ENCODE results near the gene ZNF710. TPM values are rescaled to one million over a fixed set of nuclear protein-coding genes. Genes with fewer than 3 reads are reported as not detected.
"Not testable (repeated sequence)": the region's sequence is repeated elsewhere in the genome, so short reads cannot be mapped to it uniquely, and the experiment has no call there.

ZNF710 gene
- total RNA-seq, 4 donors from 2014 or later = 27.3 to 43.4 (median 35.6) TPM

- Histone ChIP-seq H3K27ac (no peak overlapping the region), H3K4me1 (peaks cover 0 to 12% (median 3%) of the 10 kb centered on the region in 4 donors), H3K36me3 (no peaks in the 10 kb centered on the region), H3K4me3 (no peak overlapping the region), H3K9me3 (no peaks in the 10 kb centered on the region), H3K27me3 (no peaks in the 10 kb centered on the region)
- intact Hi-C loops (cut with DNase I; ENCODE audit: low total_unique reads) = no loop called here
- DNase-seq = no peak
- in situ Hi-C loops (cut with MboI; ENCODE audit: low pct_ligation_motif_present in 1 of 4, low pct_unique_long_range_greater_than_20kb in 1 of 4, low sequenced_read_pairs in 3 of 4) = no loop called here
- TF ChIP-seq CTCF (IDR thresholded peaks at IDR 0.05) (no peak), EP300 (IDR thresholded peaks at IDR 0.05; ENCODE audit: low read depth) (no peak), POLR2A (IDR thresholded peaks at IDR 0.05) (no peak), POLR2AphosphoS5 (IDR thresholded peaks at IDR 0.05) (no peak)
- WGBS, 2 donors (ENCODE audit: low coverage in 1 of 2) = 73% methylated on average over 5 of the region's 5 CpGs; no CpG with 5 or more reads in 1 of the 2 donors
These were observed 29.0 kb upstream of the ZNF710 start for GRCh38 chr15:89972085-89972484.

GRCh38 chr15:89975482-89976245 lies 25.5 kb upstream of the ZNF710 start:
- Histone ChIP-seq H3K27me3 (no peaks in the 10 kb centered on the region), H3K27ac (peak overlapping the region in 3 of 4 donors; percentile 3 to 20 (median 3)), H3K4me3 (no peak overlapping the region), H3K36me3 (no peaks in the 10 kb centered on the region), H3K4me1 (peaks cover 0 to 12% (median 3%) of the 10 kb centered on the region in 4 donors), H3K9me3 (no peaks in the 10 kb centered on the region)
- DNase-seq = no peak
- no peak for TF ChIP-seq CTCF (IDR thresholded peaks at IDR 0.05)
- TF ChIP-seq POLR2AphosphoS5 (IDR thresholded peaks at IDR 0.05) = no peak
- no peak for TF ChIP-seq POLR2A (IDR thresholded peaks at IDR 0.05)
- no peak for TF ChIP-seq EP300 (IDR thresholded peaks at IDR 0.05; ENCODE audit: low read depth)
- 90 to 92% methylated on average over 2 to 8 of the region's 8 CpGs for WGBS, 2 donors (ENCODE audit: low coverage in 1 of 2)
- intact Hi-C loops (cut with DNase I; ENCODE audit: low total_unique reads) (no loop called here), in situ Hi-C loops (cut with MboI; ENCODE audit: low pct_ligation_motif_present in 1 of 4, low pct_unique_long_range_greater_than_20kb in 1 of 4, low sequenced_read_pairs in 3 of 4) (no loop called here)

- peak overlapping the region in 2 of 4 donors; percentile 3 for H3K27ac ChIP-seq
- in situ Hi-C loops (cut with MboI; ENCODE audit: low pct_ligation_motif_present in 1 of 4, low pct_unique_long_range_greater_than_20kb in 1 of 4, low sequenced_read_pairs in 3 of 4) = no loop called here
These were observed 24.9 kb upstream of the ZNF710 start for GRCh38 chr15:89976246-89976600.

GRCh38 chr15:89977836-89978235 lies 23.3 kb upstream of the ZNF710 start:
- H3K4me3 ChIP-seq; H3K9me3 ChIP-seq; intact Hi-C loops (cut with DNase I; ENCODE audit: low total_unique reads); H3K27me3 ChIP-seq; DNase-seq; H3K4me1 ChIP-seq; in situ Hi-C loops (cut with MboI; ENCODE audit: low pct_ligation_motif_present in 1 of 4, low pct_unique_long_range_greater_than_20kb in 1 of 4, low sequenced_read_pairs in 3 of 4); H3K27ac ChIP-seq; H3K36me3 ChIP-seq: not testable (repeated sequence)
- 95% methylated on average over 30 of the region's 31 CpGs; no CpG with 5 or more reads in 1 of the 2 donors for WGBS, 2 donors (ENCODE audit: low coverage in 1 of 2)

More at GRCh38 chr15:89976246-89976600, 24.9 kb upstream of the ZNF710 start:
- no peak overlapping the region for H3K4me3 ChIP-seq
- no peak for DNase-seq
- H3K9me3 ChIP-seq = no peaks in the 10 kb centered on the region
- H3K27me3 ChIP-seq = no peaks in the 10 kb centered on the region
- intact Hi-C loops (cut with DNase I; ENCODE audit: low total_unique reads) = no loop called here
- peaks cover 0 to 11% (median 3%) of the 10 kb centered on the region in 4 donors for H3K4me1 ChIP-seq
- no peak for TF ChIP-seq EP300 (IDR thresholded peaks at IDR 0.05; ENCODE audit: low read depth)
- no peak for TF ChIP-seq POLR2A (IDR thresholded peaks at IDR 0.05)
- no peak for TF ChIP-seq POLR2AphosphoS5 (IDR thresholded peaks at IDR 0.05)
- TF ChIP-seq CTCF (IDR thresholded peaks at IDR 0.05) = no peak
- no peaks in the 10 kb centered on the region for H3K36me3 ChIP-seq
- WGBS, 2 donors (ENCODE audit: low coverage in 1 of 2) = 87 to 88% methylated on average over 4 to 5 of the region's 5 CpGs
